Natural killer cell (primary cell): ENCODE measurements around the gene OPRL1. TPM values are rescaled to one million over a fixed set of nuclear protein-coding genes. Genes with fewer than 3 reads are reported as not detected.

Experiments used
- ATAC-seq, 3 donors: fragments of 150-1000 bp in 2 of 3; fragments of 200-7000 bp in 1 of 3; cut with Tn5 transposase; 1 replicate in 1 of 3; 2 replicates in 2 of 3; pipeline ENCODE4 v1.10.0; 2021; ENCODE audit warnings: mild to moderate bottlenecking in 2 of 3, moderate library complexity in 2 of 3
- DNase-seq, 2 donors: peaks; one replicate each; pipeline versions ENCODE4 v3.0.0 to v3.0.0-alpha.2; 2013 to 2021; ENCODE audit warnings: mixed read lengths in 1 of 2
- H3K27ac ChIP-seq: one replicate; pipeline ENCODE4 v1.5.1; 2013; ENCODE audit warnings: mild to moderate bottlenecking, low read length
- H3K27me3 ChIP-seq: one replicate; pipeline ENCODE4 v1.6.1; 2013; ENCODE audit warnings: low read length; ENCODE audit not compliant: control insufficient read depth, insufficient read depth
- H3K36me3 ChIP-seq: one replicate; pipeline ENCODE4 v1.6.1; 2013; ENCODE audit warnings: low read length; ENCODE audit not compliant: control insufficient read depth, insufficient read depth
- H3K4me1 ChIP-seq: one replicate; pipeline ENCODE4 v1.6.1; 2013; ENCODE audit warnings: low read length; ENCODE audit not compliant: control insufficient read depth, insufficient read depth
- H3K4me3 ChIP-seq: one replicate; pipeline ENCODE4 v1.5.1; 2013; ENCODE audit warnings: low read length
- H3K9me3 ChIP-seq: one replicate; pipeline ENCODE4 v1.6.1; 2013; ENCODE audit warnings: low read length; ENCODE audit not compliant: control insufficient read depth, insufficient read depth
- H3K27ac Mint-ChIP-seq, 2 donors: one replicate each; pipeline ENCODE4 v1.8.0; 2022; ENCODE audit warnings: mild to moderate bottlenecking in 2 of 2, mixed read lengths in 2 of 2, moderate library complexity in 1 of 2
- H3K27me3 Mint-ChIP-seq, 2 donors: one replicate each; pipeline ENCODE4 v1.8.0; 2022; ENCODE audit warnings: low read depth in 2 of 2, mixed read lengths in 2 of 2
- H3K36me3 Mint-ChIP-seq: one replicate; pipeline ENCODE4 v1.8.0; 2022; ENCODE audit warnings: mixed read lengths
- H3K4me1 Mint-ChIP-seq, 2 donors: one replicate each; pipeline ENCODE4 v1.8.0; 2022; ENCODE audit warnings: mixed read lengths in 2 of 2
- H3K4me3 Mint-ChIP-seq: one replicate; pipeline ENCODE4 v1.8.0; 2022; ENCODE audit warnings: mild to moderate bottlenecking, moderate library complexity, mixed read lengths
- H3K9me3 Mint-ChIP-seq, 2 donors: one replicate each; pipeline ENCODE4 v1.8.0; 2022; ENCODE audit warnings: mixed read lengths in 2 of 2
- CTCF ChIP-seq: fragments of 200-600 bp; IDR thresholded peaks from one replicate; pipeline ENCODE4 v1.8.0; 2022; ENCODE audit warnings: antibody characterized with exemption
- WGBS: methylation state at CpG from one replicate; pipeline ENCODE4 v1.1.7; 2013; ENCODE audit warnings: missing lambda C conversion rate; ENCODE audit not compliant: insufficient coverage; 5-methylcytosine and 5-hydroxymethylcytosine counted together
- intact Hi-C: fragments of 100-400 bp; cut with micrococcal nuclease; formaldehyde crosslinking; loops from one replicate; pipeline ENCODE4 v1.14.2; 2022
- total RNA-seq, 4 donors: library from RNA; stranded (reverse); fragments of 120-200 nt in 1 of 4; gene quantifications; one replicate each; pipeline versions ENCODE4 v1.2.3 to v1.2.4, GENCODE V29; 2013 to 2022

Gene OPRL1
- total RNA-seq, 3 donors from 2014 or later (not counting 1 experiment from before 2014, with no cell fraction given), result 1.2 to 2.2 (median 1.4) TPM

DNA sequence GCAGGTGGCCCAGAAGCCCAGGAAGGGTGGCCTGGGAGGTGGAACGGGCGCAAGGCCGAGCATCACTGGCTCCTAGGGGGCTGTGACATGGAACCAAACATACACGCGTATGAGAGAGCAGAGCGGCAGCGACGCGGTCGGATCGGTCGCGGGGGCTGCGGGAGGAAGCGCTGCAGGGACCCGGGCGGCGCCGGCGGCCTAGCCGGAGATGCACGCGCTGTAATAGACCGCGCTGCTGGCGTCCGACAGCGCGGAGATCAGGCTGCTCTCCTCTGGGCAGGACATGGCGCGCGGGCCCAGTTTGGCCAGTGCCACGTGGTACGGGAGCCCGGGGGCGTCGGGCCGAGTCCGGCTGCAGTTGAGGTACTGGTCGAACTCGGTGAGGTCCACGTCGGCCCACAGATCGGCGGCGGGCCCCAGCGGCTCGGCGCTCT lies 31.9 kb upstream of the OPRL1 start:
- H3K4me3 Mint-ChIP-seq, result no peak overlapping the region
- H3K27me3 ChIP-seq, result peaks cover 27% of the 10 kb centered on the region
- no peak for ATAC-seq

DNA sequence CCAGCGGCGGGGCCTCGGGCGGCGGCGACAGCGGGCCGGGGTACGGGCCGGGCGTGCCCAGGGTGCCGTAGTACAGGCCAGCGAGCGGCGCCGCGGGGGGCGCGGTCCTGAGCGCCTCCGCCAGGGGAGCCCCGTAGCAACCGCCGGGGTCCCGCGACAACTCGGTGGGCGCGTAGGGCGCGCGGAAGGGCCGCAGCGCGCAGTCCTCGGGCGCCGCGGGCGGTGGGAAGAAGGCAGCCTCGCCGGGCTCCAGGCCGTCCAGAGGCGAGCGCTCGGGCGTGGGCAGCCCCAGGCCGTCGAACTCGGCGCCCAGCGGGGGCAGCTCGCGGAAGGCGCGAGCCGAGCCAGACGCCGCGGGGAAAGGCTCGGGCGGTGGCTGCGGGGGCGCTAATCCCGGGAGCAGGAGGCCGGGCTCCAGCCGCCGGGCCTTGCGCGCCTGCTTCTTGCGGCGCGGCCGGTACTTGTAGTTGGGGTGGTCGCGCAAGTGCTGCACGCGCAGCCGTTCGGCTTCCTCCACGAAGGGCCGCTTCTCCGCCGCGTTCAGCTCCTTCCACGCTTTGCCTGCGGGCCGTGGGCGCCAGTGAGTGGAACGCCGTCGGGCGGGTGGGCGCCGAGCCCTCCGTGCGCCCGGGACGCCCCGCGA lies 31.4 kb upstream of the OPRL1 start:
- Histone ChIP-seq H3K9me3 (no peaks in the 10 kb centered on the region), H3K27me3 (peaks cover 27% of the 10 kb centered on the region), H3K27ac (no peak overlapping the region), H3K4me3 (no peak overlapping the region), H3K36me3 (no peaks in the 10 kb centered on the region), H3K4me1 (peaks cover 7% of the 10 kb centered on the region)
- intact Hi-C loops, result no loop called here
- Mint-ChIP-seq H3K9me3 (no peaks in the 10 kb centered on the region), H3K36me3 (no peaks in the 10 kb centered on the region), H3K4me1 (peaks cover 0 to under 1% of the 10 kb centered on the region in 2 donors), H3K27ac (no peak overlapping the region), H3K4me3 (no peak overlapping the region), H3K27me3 (peaks cover 22 to 31% of the 10 kb centered on the region in 2 donors)
- 31% methylated on average over 101 of the region's 101 CpGs for WGBS
- no peak for TF ChIP-seq CTCF
- DNase-seq, result peak in 1 of 2 donors; percentile 29
- ATAC-seq, result peak in 1 of 3 donors; percentile 13

More for the DNA sequence above, 31.9 kb upstream of the OPRL1 start:
- H3K27ac Mint-ChIP-seq, result no peak overlapping the region
- H3K9me3 Mint-ChIP-seq, result no peaks in the 10 kb centered on the region
- no peaks in the 10 kb centered on the region for H3K36me3 Mint-ChIP-seq
- no peaks in the 10 kb centered on the region for H3K4me1 Mint-ChIP-seq
- peak in 1 of 2 donors; percentile 27 for DNase-seq
- Histone ChIP-seq H3K9me3 (no peaks in the 10 kb centered on the region), H3K27ac (no peak overlapping the region), H3K4me3 (no peak overlapping the region), H3K4me1 (peaks cover 7% of the 10 kb centered on the region), H3K36me3 (no peaks in the 10 kb centered on the region)
- WGBS, result 57% methylated on average over 49 of the region's 49 CpGs
- intact Hi-C loops, result no loop called here
- peaks cover 22 to 26% of the 10 kb centered on the region in 2 donors for H3K27me3 Mint-ChIP-seq
- no peak for TF ChIP-seq CTCF

- Histone ChIP-seq H3K27ac (no peak within 1 kb of the TSS), H3K4me3 (no peak within 1 kb of the TSS), H3K4me1 (peaks cover 7% of the 10 kb centered on the region), H3K27me3 (peaks cover 27% of the 10 kb centered on the region), H3K9me3 (no peaks in the 10 kb centered on the region), H3K36me3 (no peaks in the 10 kb centered on the region)
- TF ChIP-seq CTCF, result no peak
- Mint-ChIP-seq H3K27me3 (peaks cover 22 to 35% of the 10 kb centered on the region in 2 donors), H3K36me3 (no peaks in the 10 kb centered on the region), H3K4me3 (no peak within 1 kb of the TSS), H3K4me1 (peaks cover 0 to 3% of the 10 kb centered on the region in 2 donors), H3K9me3 (no peaks in the 10 kb centered on the region), H3K27ac (no peak within 1 kb of the TSS)
- WGBS, result under 1% methylated on average over 99 of the region's 111 CpGs
- intact Hi-C loops, result no loop called here
- ATAC-seq (peak; percentile 45 to 71 (median 64)), DNase-seq (peak in 1 of 2 donors; percentile 58)
Measured at GRCh38 chr20:64049060-64049877, 30.6 kb upstream of the OPRL1 start, which contains the start of gene SOX18. Gene SOX18, minus strand, starts transcription at chr20:64049639. Its CDS starts 123 bp downstream, at chr20:64049516.
